ENCODE results near the gene SLC43A3. TPM values are rescaled to one million over a fixed set of nuclear protein-coding genes. Genes with fewer than 3 reads are reported as not detected.

SLC43A3 gene
- total RNA-seq, 1 experiment from 2014 or later, result 64.5 TPM

DNA sequence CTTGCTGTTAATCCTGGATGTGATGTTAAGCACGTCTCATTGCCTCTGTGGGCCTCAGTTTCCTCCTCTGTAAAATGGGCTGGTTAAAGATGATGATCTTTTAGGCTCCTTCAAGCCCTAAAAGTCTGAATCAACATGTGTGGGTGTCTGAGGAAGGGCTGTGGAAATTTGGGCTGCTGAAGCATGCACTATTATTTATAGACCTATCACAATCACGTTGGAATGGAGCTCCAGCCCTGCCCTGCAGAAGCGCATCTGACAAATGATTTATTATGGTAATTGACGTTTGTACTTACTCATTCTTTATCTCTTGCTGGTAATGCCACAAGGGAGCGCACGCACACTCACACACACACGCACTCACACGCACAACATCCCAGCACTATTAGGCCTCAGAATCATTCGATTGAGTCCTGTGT lies 68.4 kb downstream of the SLC43A3 start:
- DNase-seq (ENCODE audit: low read depth), result peak; percentile 15

DNA sequence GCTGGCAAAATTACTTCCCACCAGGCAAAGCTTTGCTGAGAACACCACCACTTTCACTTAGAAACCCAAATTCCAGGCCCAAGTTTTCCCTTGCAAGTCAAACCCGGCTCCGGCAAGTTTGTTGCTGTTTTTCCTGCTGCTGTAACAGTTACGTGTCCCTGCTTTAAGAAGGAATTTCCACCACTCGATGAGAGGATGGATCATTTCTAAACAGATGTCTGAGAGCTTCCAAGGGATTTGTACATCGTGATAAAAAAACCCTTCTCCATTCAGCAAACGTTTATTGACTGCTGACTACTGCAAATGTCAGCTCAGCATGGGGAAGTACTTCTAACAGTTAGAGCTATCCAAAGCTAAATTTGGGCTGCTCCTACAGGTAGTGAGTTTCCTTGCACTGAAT lies 69.1 kb downstream of the SLC43A3 start:
- no peak for DNase-seq (ENCODE audit: low read depth)

DNA sequence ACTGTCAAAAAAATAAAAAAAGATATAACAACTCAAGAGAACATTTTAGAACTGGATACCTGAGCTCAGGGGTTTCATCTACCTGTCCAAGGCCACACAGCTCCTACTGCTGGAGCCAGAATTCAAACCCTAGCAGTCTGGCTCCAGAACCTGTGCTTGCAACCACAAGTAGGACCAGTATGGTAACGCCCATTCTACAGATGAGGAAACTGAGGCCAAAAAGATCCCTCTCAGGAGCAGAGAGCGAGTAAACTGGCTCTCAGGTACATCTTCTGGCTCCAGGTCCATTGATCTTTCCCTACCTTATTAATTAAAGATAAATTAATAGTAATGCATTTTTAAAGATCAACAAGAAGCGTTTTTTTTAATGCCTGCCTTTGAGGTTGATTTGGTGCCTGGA lies 69.6 kb downstream of the SLC43A3 start:
- DNase-seq (ENCODE audit: low read depth), result no peak

Other genes starting within 250 kb of the SLC43A3 start
- gene LRRC55, start 245.2 kb downstream of the SLC43A3 start, total RNA-seq (2014; rRNA removed; shearing (Covaris generic)), result not detected in 2 replicates
- not detected in 2 replicates for gene APLNR, start 189.9 kb downstream of the SLC43A3 start, total RNA-seq (2014; rRNA removed; shearing (Covaris generic))
- 21.9 and 24.8 TPM in 2 replicates for gene TNKS1BP1, start 102.2 kb downstream of the SLC43A3 start, total RNA-seq (2014; rRNA removed; shearing (Covaris generic))
- 105 and 106 TPM in 2 replicates for gene SSRP1, start 91.2 kb downstream of the SLC43A3 start, total RNA-seq (2014; rRNA removed; shearing (Covaris generic))
- gene P2RX3, start 88.8 kb downstream of the SLC43A3 start, total RNA-seq (2014; rRNA removed; shearing (Covaris generic)), result not detected in 2 replicates
- gene PRG3, start 46.0 kb downstream of the SLC43A3 start, total RNA-seq (2014; rRNA removed; shearing (Covaris generic)), result not detected in 2 replicates
- gene PRG2, start 36.5 kb downstream of the SLC43A3 start, total RNA-seq (2014; rRNA removed; shearing (Covaris generic)), result not detected in 2 replicates
- 0.72 and 0.88 TPM in 2 replicates for gene RTN4RL2, start 33.4 kb upstream of the SLC43A3 start, total RNA-seq (2014; rRNA removed; shearing (Covaris generic))
- 6.5 and 7.3 TPM in 2 replicates for gene SLC43A1, start 88.6 kb upstream of the SLC43A3 start, total RNA-seq (2014; rRNA removed; shearing (Covaris generic))
- 83.3 and 89.8 TPM in 2 replicates for gene TIMM10, start 103.6 kb upstream of the SLC43A3 start, total RNA-seq (2014; rRNA removed; shearing (Covaris generic))
- gene SMTNL1, start 110.5 kb upstream of the SLC43A3 start, total RNA-seq (2014; rRNA removed; shearing (Covaris generic)), result not detected in 2 replicates
- 57.7 and 62.9 TPM in 2 replicates for gene UBE2L6, start 140.6 kb upstream of the SLC43A3 start, total RNA-seq (2014; rRNA removed; shearing (Covaris generic))
- 0.10 and 0.48 TPM in 2 replicates for gene SERPING1, start 170.6 kb upstream of the SLC43A3 start, total RNA-seq (2014; rRNA removed; shearing (Covaris generic))
- 0.20 and 1.1 TPM in 2 replicates for gene YPEL4, start 222.8 kb upstream of the SLC43A3 start, total RNA-seq (2014; rRNA removed; shearing (Covaris generic))
- gene CLP1, start 230.6 kb upstream of the SLC43A3 start, total RNA-seq (2014; rRNA removed; shearing (Covaris generic)), result 27.2 and 29.0 TPM in 2 replicates
- gene ZDHHC5, start 241.0 kb upstream of the SLC43A3 start, total RNA-seq (2014; rRNA removed; shearing (Covaris generic)), result 21.6 and 22.6 TPM in 2 replicates